Tongue (tissue), 2 donors: ENCODE measurements around the gene LMOD1. TPM values are rescaled to one million over a fixed set of nuclear protein-coding genes. Genes with fewer than 3 reads are reported as not detected.
A peak's percentile ranks its signal among the peaks of the same experiment; 100 is the strongest.

Source experiments
- DNase-seq: peaks from one replicate; pipeline ENCODE4 v3.0.0-alpha.2; 2015
- total RNA-seq: library from RNA; depleted of rRNA; stranded (reverse); fragments of >200 nt; gene quantifications from one replicate; pipeline ENCODE4 v1.2.3, GENCODE V29; 2014

LMOD1 gene
- total RNA-seq, 1 donor from 2014 or later = 6.1 TPM

DNA sequence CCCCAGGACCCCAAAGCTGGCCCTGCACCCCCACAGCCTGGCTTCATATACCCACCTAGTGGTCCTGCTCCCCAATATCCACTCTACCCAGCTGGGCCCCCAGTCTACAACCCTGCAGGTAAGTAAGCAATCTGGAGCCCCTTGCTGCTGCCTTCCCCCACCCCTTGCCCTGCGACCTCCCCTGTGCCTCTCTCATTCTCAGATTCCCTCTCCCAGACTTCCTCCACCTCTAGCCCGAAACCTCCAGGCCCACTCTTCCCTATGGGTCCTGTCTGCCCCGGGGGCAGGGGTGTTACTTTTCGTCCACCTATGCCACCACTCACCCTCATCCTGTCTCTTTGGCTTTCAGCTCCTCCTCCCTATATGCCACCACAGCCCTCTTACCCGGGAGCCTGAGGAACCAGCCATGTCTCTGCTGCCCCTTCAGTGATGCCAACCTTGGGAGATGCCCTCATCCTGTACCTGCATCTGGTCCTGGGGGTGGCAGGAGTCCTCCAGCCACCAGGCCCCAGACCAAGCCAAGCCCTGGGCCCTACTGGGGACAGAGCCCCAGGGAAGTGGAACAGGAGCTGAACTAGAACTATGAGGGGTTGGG is 54.8 kb downstream of the LMOD1 start:
- no peak for DNase-seq

DNA sequence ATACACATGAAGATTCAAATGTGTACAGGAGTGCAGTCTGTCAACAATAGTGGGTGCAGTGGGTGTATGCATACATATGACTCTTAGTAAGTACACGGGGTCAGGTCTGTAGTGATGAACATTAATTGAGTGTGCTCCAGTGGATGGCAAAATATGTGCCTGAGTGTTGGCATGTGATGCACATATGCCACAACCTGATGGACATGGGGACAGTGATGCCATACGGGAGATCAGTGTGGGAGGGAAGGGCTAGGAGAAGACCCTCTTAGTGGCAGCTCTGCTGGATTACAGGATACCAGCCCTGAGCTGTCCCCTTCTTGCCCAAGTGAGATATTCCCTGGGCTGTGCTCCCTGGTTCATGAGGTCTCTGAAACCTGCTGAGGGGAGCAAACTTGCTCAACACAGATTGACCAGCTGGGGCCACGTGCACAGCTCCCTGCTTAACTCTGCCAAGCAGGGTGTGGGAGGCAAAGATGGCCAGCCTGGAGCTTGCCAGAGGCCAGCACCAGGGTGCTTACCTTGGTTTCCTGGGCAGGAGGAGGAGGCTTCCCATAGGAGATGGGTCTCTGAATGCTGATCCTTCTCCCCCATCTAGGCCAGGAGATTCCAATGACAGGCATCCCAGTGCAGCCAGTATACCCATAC is 55.4 kb downstream of the LMOD1 start:
- DNase-seq = no peak

- no peak for DNase-seq
These were observed 56.1 kb downstream of the LMOD1 start for GRCh38 chr1:201890223-201890622.

- no peak for DNase-seq
These were observed 57.0 kb downstream of the LMOD1 start for GRCh38 chr1:201889090-201889968.

- DNase-seq = peak; percentile 85
These were observed 57.9 kb downstream of the LMOD1 start, which contains the start of gene SHISA4 for GRCh38 chr1:201888282-201889089. Gene SHISA4, plus strand, starts transcription at chr1:201888898. Its CDS starts 97 bp downstream, at chr1:201888995.

- DNase-seq = no peak
These were observed 59.1 kb downstream of the LMOD1 start for GRCh38 chr1:201887116-201887866.

- no peak for DNase-seq
These were observed 60.1 kb downstream of the LMOD1 start for GRCh38 chr1:201886103-201886885.

GRCh38 chr1:201885531-201886075 is 60.7 kb downstream of the LMOD1 start:
- no peak for DNase-seq

GRCh38 chr1:201884425-201884824 is 61.9 kb downstream of the LMOD1 start:
- peak; percentile 71 for DNase-seq

DNA sequence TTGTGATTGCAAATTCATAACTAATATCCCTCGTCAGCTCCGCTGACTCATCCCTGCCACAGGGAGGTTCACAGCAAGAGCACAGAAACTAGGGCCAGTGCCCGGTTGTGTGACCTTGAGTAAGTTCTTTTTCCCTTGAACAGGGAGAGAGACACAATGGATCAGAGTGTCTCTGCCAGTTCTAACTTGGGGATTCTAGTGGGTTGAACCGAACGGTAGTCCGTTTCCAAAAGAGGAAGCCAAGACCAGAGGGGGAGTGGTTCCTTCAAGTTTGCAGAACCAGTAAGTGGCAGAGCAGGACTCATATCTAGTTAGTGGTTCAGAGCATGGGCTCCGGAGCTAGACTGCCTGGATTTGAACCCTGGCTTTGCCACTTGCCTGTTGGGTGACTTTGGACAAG is 62.6 kb downstream of the LMOD1 start:
- DNase-seq = no peak

GRCh38 chr1:201883266-201883665 is 63.1 kb downstream of the LMOD1 start:
- no peak for DNase-seq

DNA sequence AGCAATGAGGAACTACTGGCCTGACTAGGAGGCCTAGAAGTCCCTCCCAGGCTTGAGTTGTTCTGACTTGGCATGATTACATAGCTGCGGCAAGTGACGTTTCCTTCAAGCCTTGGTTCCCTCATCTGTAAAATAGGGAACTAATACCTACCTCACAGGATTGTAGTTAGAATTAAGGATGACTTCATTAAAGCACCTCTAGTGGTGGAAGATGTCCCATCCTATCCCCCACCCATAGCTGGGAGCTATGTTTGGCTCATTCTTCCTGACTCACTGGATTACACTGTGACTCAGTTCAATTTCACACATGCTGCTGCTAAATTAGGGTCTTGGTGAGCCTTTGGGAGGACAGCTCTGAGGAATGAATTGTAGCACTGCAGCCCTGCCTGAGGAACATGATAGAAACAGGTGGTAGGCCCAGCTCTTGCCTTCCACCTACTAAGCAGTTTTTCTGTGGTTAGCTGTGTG is 63.6 kb downstream of the LMOD1 start:
- peak; percentile 68 for DNase-seq

DNA sequence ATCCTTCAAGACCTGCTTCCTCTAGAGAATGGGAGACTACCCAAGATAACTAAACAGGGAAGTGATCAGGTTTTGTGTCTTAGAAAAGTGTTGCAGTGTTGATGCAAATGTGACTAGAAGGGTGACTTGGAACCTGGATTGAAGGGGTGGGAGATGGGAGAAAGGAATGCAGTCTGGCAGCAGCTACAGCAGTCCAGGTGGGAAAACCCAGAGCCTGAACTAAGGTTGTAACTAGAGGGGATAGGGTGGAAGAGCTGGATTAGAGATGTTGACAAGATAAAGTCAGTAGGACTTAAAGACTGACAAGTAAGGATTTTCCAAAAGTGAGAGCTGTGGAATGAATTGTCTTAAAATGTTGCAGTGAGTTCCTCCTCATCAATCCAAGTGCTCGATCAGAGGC is 64.7 kb downstream of the LMOD1 start:
- no peak for DNase-seq

DNA sequence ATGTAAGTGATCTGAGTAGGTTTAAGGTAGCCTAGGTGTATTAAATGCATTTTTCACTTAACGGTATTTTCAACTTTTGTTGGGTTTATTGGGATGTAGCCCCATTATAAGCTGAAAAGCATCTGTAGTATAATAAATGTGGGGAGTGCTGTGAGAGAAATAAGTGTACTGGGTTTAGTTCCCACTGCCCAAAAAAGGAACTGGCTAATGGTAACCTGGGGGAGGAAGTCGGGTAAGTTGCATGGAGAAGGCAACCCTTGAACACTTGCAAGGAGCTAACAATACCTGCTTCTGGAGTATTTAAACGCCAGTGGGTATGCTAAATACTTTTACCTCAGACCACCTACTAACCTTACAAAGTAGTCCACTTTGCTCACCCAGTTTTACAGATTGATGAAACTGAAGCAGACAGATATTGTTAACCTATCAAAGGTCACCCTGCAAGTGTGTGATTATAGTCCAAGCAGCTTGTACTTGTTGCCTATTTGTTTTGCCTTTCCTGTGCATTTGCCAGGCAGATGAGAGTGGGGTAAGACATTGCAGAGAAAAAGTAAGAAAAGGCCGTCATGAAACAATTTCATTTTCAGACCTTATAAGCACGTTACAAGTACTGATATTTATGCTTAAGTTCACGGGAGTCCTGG is 65.3 kb downstream of the LMOD1 start:
- DNase-seq = no peak

GRCh38 chr1:201877877-201878401 is 68.4 kb downstream of the LMOD1 start:
- peak; percentile 62 for DNase-seq

GRCh38 chr1:201876148-201876818 is 70.1 kb downstream of the LMOD1 start:
- DNase-seq = no peak

- DNase-seq = no peak
These were observed 71.7 kb downstream of the LMOD1 start for GRCh38 chr1:201874672-201875071.

- DNase-seq = no peak
These were observed 76.0 kb downstream of the LMOD1 start for GRCh38 chr1:201870397-201870796.

DNA sequence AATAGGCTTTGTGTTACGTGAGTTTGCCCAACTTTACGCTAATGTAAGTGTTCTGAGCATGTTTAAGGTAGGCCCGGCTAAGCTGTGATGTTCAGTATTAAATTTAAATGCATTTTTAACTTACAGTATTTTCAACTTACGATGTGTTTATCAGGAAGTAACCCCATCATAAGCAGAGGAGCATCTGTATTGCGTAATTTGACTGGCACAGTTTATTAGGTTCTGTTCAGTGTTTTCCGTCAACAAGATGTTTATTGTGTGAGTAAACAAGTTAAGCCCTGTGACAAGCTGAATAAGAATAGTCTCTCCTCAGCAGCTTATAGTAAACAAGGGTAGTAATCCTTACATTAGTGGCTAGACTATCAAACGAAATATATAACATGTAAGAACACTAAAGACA is 84.9 kb downstream of the LMOD1 start:
- DNase-seq = no peak
